Measurements from ENCODE around the gene INHA.

The INHA gene

DNA sequence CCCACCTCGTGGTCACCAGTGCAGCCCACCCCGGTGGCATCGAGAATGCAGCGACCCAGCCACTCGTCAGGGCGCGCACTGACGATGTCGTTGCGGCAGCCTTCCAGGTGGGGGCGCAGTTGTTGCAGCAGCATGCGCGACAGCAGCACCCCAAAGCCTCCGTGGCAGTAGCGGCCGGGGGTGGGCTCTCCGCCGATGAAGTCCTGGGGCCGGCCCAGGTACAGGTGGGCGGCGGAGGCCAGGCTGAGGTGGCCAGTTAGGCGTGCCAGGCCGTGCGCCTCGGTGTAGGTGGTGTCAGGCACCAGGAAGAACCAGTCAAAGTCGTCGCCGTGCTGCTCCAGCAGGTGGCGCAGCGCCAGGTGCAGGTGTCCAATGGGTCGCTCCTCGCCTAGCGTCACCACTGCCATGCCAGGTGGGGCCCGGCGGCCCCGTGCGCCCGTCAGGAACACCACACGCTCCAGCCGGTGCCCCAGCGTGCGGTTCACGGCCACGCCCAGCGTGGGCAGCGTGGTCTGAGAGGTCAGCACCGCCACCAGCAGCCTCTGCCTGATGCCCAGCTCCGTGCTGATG is 30.4 kb upstream of the INHA start:
- H3K4me3 ChIP-seq (ENCODE audit: low read length) = peak overlapping the region; percentile 84

DNA sequence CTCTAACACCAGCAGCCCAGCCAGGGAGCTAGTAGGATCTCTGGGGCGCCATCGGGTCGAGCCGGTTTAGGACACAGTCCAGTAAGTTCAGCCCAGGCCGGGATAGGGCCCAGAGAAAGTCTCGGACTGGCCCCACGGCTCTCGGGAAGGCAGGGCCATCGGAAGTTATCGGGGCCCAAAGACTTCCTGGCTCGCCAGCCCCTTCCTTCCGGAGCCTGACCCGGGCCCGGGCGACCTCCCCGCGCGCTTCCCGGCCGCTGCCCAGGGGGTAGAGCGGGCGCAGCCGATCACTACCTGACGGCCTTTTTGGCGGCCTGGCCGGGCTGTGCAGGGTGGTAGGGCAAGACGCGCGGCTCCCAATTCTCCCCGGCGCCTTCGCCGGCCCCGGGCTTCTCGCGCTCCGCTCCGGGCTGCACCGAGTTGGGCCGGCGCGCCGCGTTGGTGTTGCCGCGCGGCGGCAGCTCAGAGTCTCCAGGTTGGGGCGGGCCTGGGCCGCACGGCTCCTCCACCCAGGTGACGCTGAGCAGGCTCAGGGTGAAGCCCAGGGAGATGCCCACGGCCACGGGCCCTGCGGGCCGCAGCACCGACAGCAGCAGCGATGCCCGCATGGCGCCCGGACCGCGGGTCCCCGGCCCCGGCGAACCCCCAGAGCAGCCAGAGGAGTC is 29.0 kb upstream of the INHA start:
- DNase-seq = peak; percentile 45
- TF ChIP-seq EZH2 (optimal IDR thresholded peaks at IDR 0.05; ENCODE audit: low read depth, low read length) (no peak), EZH2phosphoT487 (IDR thresholded peaks at IDR 0.05; ENCODE audit: low read length) (no peak), CTCF (IDR thresholded peaks at IDR 0.05; ENCODE audit: low read length) (no peak)
- Histone ChIP-seq H3K4me3 (ENCODE audit: low read length) (peak overlapping the region; percentile 84), H4K20me1 (ENCODE audit: insufficient read depth, low read length) (no peaks in the 10 kb centered on the region), H3K4me1 (ENCODE audit: low read length) (0 out of 2 replicates have a peak, but pooled peaks cover 4% of the 10 kb centered on the region), H3K36me3 (replicated peaks; ENCODE audit: insufficient read depth, low read length) (no peaks in the 10 kb centered on the region), H3F3A (ENCODE audit: insufficient read depth, low read length) (peaks cover 9% of the 10 kb centered on the region), H3K27ac (ENCODE audit: low read length) (peak overlapping the region; percentile 94), H2AFZ (ENCODE audit: low read length) (peak overlapping the region; percentile 85), H3K9ac (ENCODE audit: low read length) (peak overlapping the region; percentile 93), H3K27me3 (replicated peaks; ENCODE audit: insufficient read depth, low read length) (no peaks in the 10 kb centered on the region), H3K9me2 (replicated peaks; ENCODE audit: insufficient read depth, low read length) (no peaks in the 10 kb centered on the region), H3K4me2 (ENCODE audit: low read depth, low read length) (peak overlapping the region; percentile 79), H3K79me2 (ENCODE audit: low read length) (peaks cover 11% of the 10 kb centered on the region), H3K9me3 (replicated peaks; ENCODE audit: insufficient read depth, low read length) (no peaks in the 10 kb centered on the region)

More for the DNA sequence above, 30.4 kb upstream of the INHA start:
- Histone ChIP-seq H3K4me2 (ENCODE audit: low read depth, low read length) (peak overlapping the region; percentile 79), H3K9ac (ENCODE audit: low read length) (peak overlapping the region; percentile 93; the same call in 1 of the 2 replicates), H3K27me3 (replicated peaks; ENCODE audit: insufficient read depth, low read length) (no peaks in the 10 kb centered on the region), H3K79me2 (ENCODE audit: low read length) (peaks cover 11% of the 10 kb centered on the region), H4K20me1 (ENCODE audit: insufficient read depth, low read length) (no peaks in the 10 kb centered on the region), H3K4me1 (ENCODE audit: low read length) (0 out of 2 replicates have a peak, but pooled peaks cover 4% of the 10 kb centered on the region), H3K9me2 (replicated peaks; ENCODE audit: insufficient read depth, low read length) (no peaks in the 10 kb centered on the region), H3K27ac (ENCODE audit: low read length) (peak overlapping the region; percentile 94; the same call in 1 of the 2 replicates), H2AFZ (ENCODE audit: low read length) (peak overlapping the region; percentile 73), H3F3A (ENCODE audit: insufficient read depth, low read length) (peaks cover 9% of the 10 kb centered on the region), H3K36me3 (replicated peaks; ENCODE audit: insufficient read depth, low read length) (no peaks in the 10 kb centered on the region), H3K9me3 (replicated peaks; ENCODE audit: insufficient read depth, low read length) (no peaks in the 10 kb centered on the region)
- peak; percentile 100 for TF ChIP-seq CTCF (IDR thresholded peaks at IDR 0.05; ENCODE audit: low read length)
- no peak for TF ChIP-seq EZH2phosphoT487 (IDR thresholded peaks at IDR 0.05; ENCODE audit: low read length)
- TF ChIP-seq EZH2 (optimal IDR thresholded peaks at IDR 0.05; ENCODE audit: low read depth, low read length) = no peak
- DNase-seq = peak; percentile 89

GRCh38 chr2:219543596-219544358 is 28.3 kb upstream of the INHA start, which contains the start of the genes CHPF and TMEM198:
CHPF (minus strand) TSS chr2:219543809; CDS start chr2:219543538, 271 bp downstream.
TMEM198 (plus strand) TSS chr2:219544028; CDS start chr2:219544728, 700 bp downstream.
- Histone ChIP-seq H3K9ac (ENCODE audit: low read length) (peak within 1 kb of the TSS; percentile 93), H3K36me3 (replicated peaks; ENCODE audit: insufficient read depth, low read length) (no peaks in the 10 kb centered on the region), H3K9me3 (replicated peaks; ENCODE audit: insufficient read depth, low read length) (no peaks in the 10 kb centered on the region), H3K4me3 (ENCODE audit: low read length) (peak within 1 kb of the TSS; percentile 84), H4K20me1 (ENCODE audit: insufficient read depth, low read length) (no peaks in the 10 kb centered on the region), H3K4me1 (ENCODE audit: low read length) (0 out of 2 replicates have a peak, but pooled peaks cover 4% of the 10 kb centered on the region), H3K27ac (ENCODE audit: low read length) (peak within 1 kb of the TSS; percentile 94), H2AFZ (ENCODE audit: low read length) (peak within 1 kb of the TSS; percentile 85), H3K79me2 (ENCODE audit: low read length) (peaks cover 11% of the 10 kb centered on the region), H3K4me2 (ENCODE audit: low read depth, low read length) (peak within 1 kb of the TSS; percentile 79), H3F3A (ENCODE audit: insufficient read depth, low read length) (peaks cover 9% of the 10 kb centered on the region), H3K27me3 (replicated peaks; ENCODE audit: insufficient read depth, low read length) (no peaks in the 10 kb centered on the region), H3K9me2 (replicated peaks; ENCODE audit: insufficient read depth, low read length) (no peaks in the 10 kb centered on the region)
- DNase-seq = peak; percentile 97
- no peak for TF ChIP-seq EZH2 (optimal IDR thresholded peaks at IDR 0.05; ENCODE audit: low read depth, low read length)
- TF ChIP-seq EZH2phosphoT487 (IDR thresholded peaks at IDR 0.05; ENCODE audit: low read length) = no peak
